Gastroesophageal sphincter (tissue), 3 donors: ENCODE results near the gene FHIT.

Source experiments
- CTCF ChIP-seq, 4 experiments: fragments of 200-600 bp in 2 of 4; fragments of 450-650 bp in 2 of 4; sonication (generic) in 1 of 4; IDR thresholded peaks; one replicate each; pipeline ENCODE4 v1.5.1; 2017 to 2019; ENCODE audit warnings: antibody characterized with exemption in 4 of 4, mild to moderate bottlenecking in 2 of 4, moderate library complexity in 2 of 4
- EP300 ChIP-seq: sonication (generic); formaldehyde crosslinking; IDR thresholded peaks from one replicate; pipeline ENCODE4 v1.6.1; 2017; ENCODE audit warnings: antibody characterized with exemption, mild to moderate bottlenecking
- POLR2A ChIP-seq, 2 donors: fragments of 450-650 bp; IDR thresholded peaks; one replicate each; pipeline ENCODE4 v1.6.1; 2017; ENCODE audit warnings: antibody characterized with exemption in 2 of 2, mild to moderate bottlenecking in 2 of 2, moderate library complexity in 1 of 2

DNA sequence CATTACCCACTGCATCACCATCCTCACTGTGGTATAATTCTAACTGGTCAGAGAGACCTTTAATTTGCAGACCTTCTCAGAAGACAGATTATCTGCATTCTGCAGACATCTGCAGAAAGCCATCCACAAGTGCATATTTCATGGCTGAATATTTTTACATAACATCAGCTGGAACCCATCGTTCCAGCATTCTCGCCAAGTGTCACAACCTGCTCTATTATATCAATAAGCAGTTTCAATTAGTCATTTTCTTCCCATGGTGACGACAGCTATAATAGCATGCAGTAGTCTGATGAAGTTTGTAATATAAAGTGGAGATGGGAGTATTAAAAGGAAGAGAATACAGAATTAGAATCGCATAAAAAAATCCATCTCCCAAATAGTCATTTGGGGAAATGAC is 334.7 kb downstream of the FHIT start:
- no peak for TF ChIP-seq CTCF (IDR thresholded peaks at IDR 0.05)
- TF ChIP-seq POLR2A (IDR thresholded peaks at IDR 0.05), result no peak
- no peak for TF ChIP-seq EP300
